Keratinocyte (primary cell): ENCODE measurements around the gene FRMD3. TPM values are rescaled to one million over a fixed set of nuclear protein-coding genes. Genes with fewer than 3 reads are reported as not detected.

Source experiments
- DNase-seq: peaks from one replicate; pipeline ENCODE4 v3.0.0-alpha.2; 2011; ENCODE audit warnings: low read depth, missing footprints, low spot score
- FAIRE-seq: peaks from 2 replicates; lab custom pipeline; 2011; peaks lifted over from hg19 to GRCh38; lab: Jason Lieb, UNC
- H2AFZ ChIP-seq: 2 replicates; pipeline ENCODE4 v1.6.0; 2012; ENCODE audit warnings: low read length, control low read depth, inconsistent platforms; ENCODE audit not compliant: control insufficient read depth
- H3K27ac ChIP-seq: 2 replicates; pipeline ENCODE4 v1.5.1; 2011; ENCODE audit warnings: low read length; ENCODE audit not compliant: control insufficient read depth, insufficient read depth
- H3K27me3 ChIP-seq: 3 replicates; pipeline ENCODE4 v1.6.0; 2011; ENCODE audit warnings: low read length; ENCODE audit not compliant: control insufficient read depth, insufficient read depth; ENCODE audit errors: extremely low read depth
- H3K36me3 ChIP-seq, 2 experiments: 2 replicates in 1 of 2; 3 replicates in 1 of 2; pipeline ENCODE4 v1.5.1; 2011; ENCODE audit warnings: low read length in 2 of 2, mild to moderate bottlenecking in 1 of 2; ENCODE audit not compliant: control insufficient read depth in 2 of 2, insufficient read depth in 2 of 2; ENCODE audit errors: extremely low read depth in 1 of 2
- H3K4me1 ChIP-seq: 3 replicates; pipeline ENCODE4 v1.5.1; 2011; ENCODE audit warnings: low read length; ENCODE audit not compliant: control insufficient read depth, insufficient read depth; ENCODE audit errors: extremely low read depth
- H3K4me2 ChIP-seq: 3 replicates; pipeline ENCODE4 v1.6.0; 2011; ENCODE audit warnings: low read depth, low read length; ENCODE audit not compliant: control insufficient read depth, insufficient read depth; ENCODE audit errors: extremely low read depth
- H3K4me3 ChIP-seq, 3 experiments: fragments of 200-600 bp in 1 of 3; sonication (generic) in 1 of 3; 2 replicates in 2 of 3; 3 replicates in 1 of 3; pipeline ENCODE4 v1.5.1; 2011 to 2016; ENCODE audit warnings: low read length in 3 of 3, mild to moderate bottlenecking in 3 of 3, control low read depth in 2 of 3, inconsistent platforms in 1 of 3, low read depth in 1 of 3, mixed read lengths in 1 of 3, mixed run types in 1 of 3, moderate library complexity in 1 of 3; ENCODE audit not compliant: control insufficient read depth in 2 of 3, insufficient read depth in 2 of 3; ENCODE audit errors: extremely low read depth in 1 of 3
- H3K79me2 ChIP-seq: 2 replicates; pipeline ENCODE4 v1.6.0; 2012; ENCODE audit warnings: low read length; ENCODE audit not compliant: control insufficient read depth, insufficient read depth
- H3K9ac ChIP-seq: 3 replicates; pipeline ENCODE4 v1.6.0; 2011; ENCODE audit warnings: low read length; ENCODE audit not compliant: control insufficient read depth, insufficient read depth; ENCODE audit errors: extremely low read depth
- H3K9me1 ChIP-seq: 3 replicates; pipeline ENCODE4 v1.6.0; 2011; ENCODE audit warnings: low read length; ENCODE audit not compliant: control insufficient read depth, insufficient read depth; ENCODE audit errors: extremely low read depth
- H3K9me3 ChIP-seq: 2 replicates; pipeline ENCODE4 v1.5.1; 2012; ENCODE audit warnings: low read depth, low read length; ENCODE audit not compliant: control insufficient read depth
- H4K20me1 ChIP-seq: 3 replicates; pipeline ENCODE4 v1.6.0; 2011; ENCODE audit warnings: low read length; ENCODE audit not compliant: control insufficient read depth, insufficient read depth; ENCODE audit errors: extremely low read depth
- EZH2 ChIP-seq: IDR thresholded peaks from one replicate; pipeline ENCODE4 v1.6.1; 2012; ENCODE audit warnings: inconsistent platforms, mild to moderate bottlenecking, low read length, moderate library complexity
- dilution Hi-C: fragments of 300-500 bp; cut with MboI; formaldehyde crosslinking; loops from one replicate; pipeline ENCODE4 v1.7.0; 2020; ENCODE audit warnings: low sequenced_read_pairs; ENCODE audit not compliant: extremely low pct_ligation_motif_present
- polyA plus RNA-seq, 5 experiments: library from polyadenylated mRNA; depleted of rRNA in 3 of 5; stranded (reverse) in 3 of 5; stranded (forward) in 1 of 5; unstranded in 1 of 5; fragments of >200 nt; gene quantifications; 1 replicate in 1 of 5; 2 replicates in 3 of 5; 3 replicates in 1 of 5; pipeline versions ENCODE4 v1.2.1 to v1.2.3, GENCODE V29; 2011 to 2012; ENCODE audit warnings: missing spikeins in 2 of 5, low read depth in 1 of 5, low replicate concordance in 1 of 5
- TF ChIP-seq, protein P1 (sequence below), 3 experiments: IDR thresholded peaks in 1 of 3; conservative IDR thresholded peaks in 1 of 3; optimal IDR thresholded peaks in 1 of 3; 2 replicates in 2 of 3; 3 replicates in 1 of 3; pipeline versions ENCODE3 to v1.5.1; 2011; ENCODE audit warnings: low read length in 3 of 3, mild to moderate bottlenecking in 3 of 3, moderate library complexity in 2 of 3, control low read depth in 1 of 3, inconsistent platforms in 1 of 3; ENCODE audit not compliant: insufficient read depth in 2 of 3; ENCODE audit errors: extremely low read depth in 1 of 3

FRMD3 gene
- polyA plus RNA-seq, 1 donor (not counting 4 experiments of a cell fraction or from before 2014, with no cell fraction given): 0.21 TPM

DNA sequence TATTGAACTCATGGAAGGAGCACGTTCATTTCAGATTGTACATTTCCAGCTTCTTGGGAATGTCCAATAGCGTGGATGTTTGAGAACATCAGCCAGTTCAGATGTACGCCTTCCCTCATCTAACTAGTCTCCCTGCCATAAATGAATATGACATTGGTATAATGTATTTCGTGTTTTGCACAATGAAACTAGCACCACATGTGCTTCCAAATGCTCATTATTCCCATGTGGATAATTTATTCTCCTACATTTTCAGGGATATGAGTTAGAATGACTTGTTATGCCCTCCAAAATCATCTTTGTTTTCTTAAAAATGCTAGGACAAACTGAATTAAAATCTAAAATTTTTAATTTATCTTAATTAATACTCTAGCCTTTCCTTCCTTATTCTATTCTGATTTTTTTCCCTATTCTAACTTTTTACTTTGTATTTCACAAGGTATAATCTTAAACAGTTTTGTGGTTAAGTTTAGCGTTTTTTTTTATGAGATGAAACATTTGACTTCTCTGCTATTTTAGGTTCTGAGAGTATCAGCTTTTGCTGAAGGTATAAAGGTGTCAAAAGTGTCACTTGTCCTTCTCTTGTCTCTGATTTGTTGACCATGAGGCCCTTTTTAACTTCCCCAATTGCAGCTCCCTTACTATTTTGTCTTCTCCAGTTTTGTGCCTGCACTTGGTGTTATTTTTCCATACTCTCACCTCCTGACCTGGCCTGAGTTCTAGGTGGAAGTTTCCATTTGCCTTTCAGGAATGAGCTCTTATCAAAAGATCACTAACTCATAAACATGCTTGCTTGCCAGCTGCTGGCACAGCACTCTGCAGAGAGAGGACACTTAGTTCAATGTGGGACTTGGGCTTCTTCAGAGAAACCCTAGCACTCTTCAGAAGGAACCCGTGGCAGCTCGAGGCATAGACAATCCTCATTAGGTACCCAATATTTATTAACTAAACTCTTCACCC, 106.8 kb downstream of the FRMD3 start:
- no peak overlapping the region for H3K4me3 ChIP-seq
- TF ChIP-seq EZH2: no peak
- TF ChIP-seq, protein P1, sequence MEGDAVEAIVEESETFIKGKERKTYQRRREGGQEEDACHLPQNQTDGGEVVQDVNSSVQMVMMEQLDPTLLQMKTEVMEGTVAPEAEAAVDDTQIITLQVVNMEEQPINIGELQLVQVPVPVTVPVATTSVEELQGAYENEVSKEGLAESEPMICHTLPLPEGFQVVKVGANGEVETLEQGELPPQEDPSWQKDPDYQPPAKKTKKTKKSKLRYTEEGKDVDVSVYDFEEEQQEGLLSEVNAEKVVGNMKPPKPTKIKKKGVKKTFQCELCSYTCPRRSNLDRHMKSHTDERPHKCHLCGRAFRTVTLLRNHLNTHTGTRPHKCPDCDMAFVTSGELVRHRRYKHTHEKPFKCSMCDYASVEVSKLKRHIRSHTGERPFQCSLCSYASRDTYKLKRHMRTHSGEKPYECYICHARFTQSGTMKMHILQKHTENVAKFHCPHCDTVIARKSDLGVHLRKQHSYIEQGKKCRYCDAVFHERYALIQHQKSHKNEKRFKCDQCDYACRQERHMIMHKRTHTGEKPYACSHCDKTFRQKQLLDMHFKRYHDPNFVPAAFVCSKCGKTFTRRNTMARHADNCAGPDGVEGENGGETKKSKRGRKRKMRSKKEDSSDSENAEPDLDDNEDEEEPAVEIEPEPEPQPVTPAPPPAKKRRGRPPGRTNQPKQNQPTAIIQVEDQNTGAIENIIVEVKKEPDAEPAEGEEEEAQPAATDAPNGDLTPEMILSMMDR (optimal IDR thresholded peaks at IDR 0.05 in 1 of 3, IDR thresholded peaks at IDR 0.05 in 1 of 3, conservative IDR thresholded peaks at IDR 0.05 in 1 of 3; ENCODE audit: extremely low read depth in 1 of 3, insufficient read depth in 2 of 3, low read length in 3 of 3): no peak
- H3K36me3 ChIP-seq: no peaks in the 10 kb centered on the region
- DNase-seq (no peak), FAIRE-seq (no peak)
- H4K20me1 ChIP-seq: no peaks in the 10 kb centered on the region
- no peak overlapping the region for H2AFZ ChIP-seq
- no peaks in the 10 kb centered on the region for H3K79me2 ChIP-seq
- dilution Hi-C loops: no loop called here
- H3K27ac ChIP-seq: no peak overlapping the region
- no peaks in the 10 kb centered on the region for H3K27me3 ChIP-seq
- no peak overlapping the region for H3K9ac ChIP-seq
- H3K9me1 ChIP-seq: no peaks in the 10 kb centered on the region
- no peaks in the 10 kb centered on the region for H3K4me1 ChIP-seq
- no peak overlapping the region for H3K4me2 ChIP-seq
- H3K9me3 ChIP-seq: no peaks in the 10 kb centered on the region

DNA sequence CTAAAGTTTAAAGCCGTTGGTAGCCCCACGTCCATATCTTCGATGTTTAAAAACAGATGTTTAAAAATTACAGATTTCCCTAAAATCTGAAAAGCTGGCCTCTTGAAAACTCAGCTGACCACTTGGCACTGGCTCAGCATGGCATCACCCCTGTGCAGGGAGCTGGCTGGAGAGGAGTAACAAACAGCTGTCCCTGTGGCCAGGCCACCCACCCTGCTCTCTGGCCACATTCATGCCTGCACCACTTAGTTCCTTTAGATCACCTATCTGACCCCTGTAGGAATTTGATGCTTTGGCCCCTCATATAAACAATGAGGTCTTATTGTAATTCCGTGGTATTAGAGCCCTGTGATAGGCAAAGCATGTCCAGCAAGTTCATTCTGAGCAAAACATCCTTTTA, 107.5 kb downstream of the FRMD3 start:
- Histone ChIP-seq H3K79me2 (no peaks in the 10 kb centered on the region), H3K9ac (no peak overlapping the region), H3K27me3 (no peaks in the 10 kb centered on the region), H3K4me1 (no peaks in the 10 kb centered on the region), H3K27ac (no peak overlapping the region), H2AFZ (no peak overlapping the region), H3K36me3 (no peaks in the 10 kb centered on the region), H4K20me1 (no peaks in the 10 kb centered on the region), H3K4me2 (no peak overlapping the region), H3K9me3 (no peaks in the 10 kb centered on the region), H3K9me1 (no peaks in the 10 kb centered on the region), H3K4me3 (no peak overlapping the region)
- dilution Hi-C loops: no loop called here
- no peak for TF ChIP-seq EZH2
- TF ChIP-seq, protein P1 (optimal IDR thresholded peaks at IDR 0.05 in 1 of 3, IDR thresholded peaks at IDR 0.05 in 1 of 3, conservative IDR thresholded peaks at IDR 0.05 in 1 of 3; ENCODE audit: extremely low read depth in 1 of 3, insufficient read depth in 2 of 3, low read length in 3 of 3): no peak
- FAIRE-seq (no peak), DNase-seq (no peak)
